ENCODE results near the gene AMER2. TPM values are rescaled to one million over a fixed set of nuclear protein-coding genes. Genes with fewer than 3 reads are reported as not detected.
A peak's percentile ranks its signal among the peaks of the same experiment; 100 is the strongest.

Gene AMER2
- total RNA-seq, 1 donor: not detected

- Histone ChIP-seq H3K27ac (ENCODE audit: low read depth, low read length) (no peak overlapping the region), H3K79me2 (ENCODE audit: insufficient read depth, low read length) (no peaks in the 10 kb centered on the region), H3K4me2 (ENCODE audit: insufficient read depth, low read length) (no peak overlapping the region), H4K20me1 (ENCODE audit: insufficient read depth, low read length) (no peaks in the 10 kb centered on the region), H3K27me3 (ENCODE audit: insufficient read depth, low read length) (peaks cover 2% of the 10 kb centered on the region), H2AFZ (ENCODE audit: low read length) (no peak overlapping the region), H3K4me3 (ENCODE audit: insufficient read depth, low read length) (no peak overlapping the region), H3K36me3 (ENCODE audit: insufficient read depth, low read length) (no peaks in the 10 kb centered on the region), H3K9me3 (ENCODE audit: low read depth, low read length) (no peaks in the 10 kb centered on the region), H3K4me1 (ENCODE audit: insufficient read depth, low read length) (no peaks in the 10 kb centered on the region)
- TF ChIP-seq CTCF (IDR thresholded peaks at IDR 0.05; ENCODE audit: extremely low read depth, low read depth, low read length): no peak
- DNase-seq (ENCODE audit: insufficient read length, low spot score, missing footprints): no peak
These were observed 35.3 kb upstream of the AMER2 start for GRCh38 chr13:25207291-25207810.

- no peaks in the 10 kb centered on the region for H3K36me3 ChIP-seq (ENCODE audit: insufficient read depth, low read length)
- H3K4me3 ChIP-seq (ENCODE audit: insufficient read depth, low read length): no peak overlapping the region
- H3K4me1 ChIP-seq (ENCODE audit: insufficient read depth, low read length): no peaks in the 10 kb centered on the region
- H3K27me3 ChIP-seq (ENCODE audit: insufficient read depth, low read length): peaks cover 2% of the 10 kb centered on the region
- DNase-seq (ENCODE audit: insufficient read length, low spot score, missing footprints): no peak
- H3K27ac ChIP-seq (ENCODE audit: low read depth, low read length): no peak overlapping the region
- no peaks in the 10 kb centered on the region for H4K20me1 ChIP-seq (ENCODE audit: insufficient read depth, low read length)
- H2AFZ ChIP-seq (ENCODE audit: low read length): no peak overlapping the region
- no peak for TF ChIP-seq CTCF (IDR thresholded peaks at IDR 0.05; ENCODE audit: extremely low read depth, low read depth, low read length)
- H3K9me3 ChIP-seq (ENCODE audit: low read depth, low read length): no peaks in the 10 kb centered on the region
- no peaks in the 10 kb centered on the region for H3K79me2 ChIP-seq (ENCODE audit: insufficient read depth, low read length)
- no peak overlapping the region for H3K4me2 ChIP-seq (ENCODE audit: insufficient read depth, low read length)
These were observed 32.8 kb upstream of the AMER2 start for GRCh38 chr13:25204863-25205262.

- DNase-seq (ENCODE audit: insufficient read length, low spot score, missing footprints): peak; percentile 79
- H3K27me3 ChIP-seq (ENCODE audit: insufficient read depth, low read length): peaks cover 2% of the 10 kb centered on the region
- H3K79me2 ChIP-seq (ENCODE audit: insufficient read depth, low read length): no peaks in the 10 kb centered on the region
- H2AFZ ChIP-seq (ENCODE audit: low read length): peak overlapping the region; percentile 7
- H3K9me3 ChIP-seq (ENCODE audit: low read depth, low read length): no peaks in the 10 kb centered on the region
- no peak overlapping the region for H3K27ac ChIP-seq (ENCODE audit: low read depth, low read length)
- H3K36me3 ChIP-seq (ENCODE audit: insufficient read depth, low read length): no peaks in the 10 kb centered on the region
- no peaks in the 10 kb centered on the region for H3K4me1 ChIP-seq (ENCODE audit: insufficient read depth, low read length)
- no peaks in the 10 kb centered on the region for H4K20me1 ChIP-seq (ENCODE audit: insufficient read depth, low read length)
- H3K4me2 ChIP-seq (ENCODE audit: insufficient read depth, low read length): peak overlapping the region; percentile 34
- peak overlapping the region; percentile 2 for H3K4me3 ChIP-seq (ENCODE audit: insufficient read depth, low read length)
- no peak for TF ChIP-seq CTCF (IDR thresholded peaks at IDR 0.05; ENCODE audit: extremely low read depth, low read depth, low read length)
These were observed 31.1 kb upstream of the AMER2 start for GRCh38 chr13:25203127-25203740.

GRCh38 chr13:25200783-25201182, 28.7 kb upstream of the AMER2 start:
- no peak for DNase-seq (ENCODE audit: insufficient read length, low spot score, missing footprints)
- no peak overlapping the region for H2AFZ ChIP-seq (ENCODE audit: low read length)
- H3K27ac ChIP-seq (ENCODE audit: low read depth, low read length): no peak overlapping the region
- peaks cover 2% of the 10 kb centered on the region for H3K27me3 ChIP-seq (ENCODE audit: insufficient read depth, low read length)
- H3K79me2 ChIP-seq (ENCODE audit: insufficient read depth, low read length): no peaks in the 10 kb centered on the region
- no peak overlapping the region for H3K4me2 ChIP-seq (ENCODE audit: insufficient read depth, low read length)
- no peaks in the 10 kb centered on the region for H3K36me3 ChIP-seq (ENCODE audit: insufficient read depth, low read length)
- no peak for TF ChIP-seq CTCF (IDR thresholded peaks at IDR 0.05; ENCODE audit: extremely low read depth, low read depth, low read length)
- no peaks in the 10 kb centered on the region for H4K20me1 ChIP-seq (ENCODE audit: insufficient read depth, low read length)
- no peaks in the 10 kb centered on the region for H3K9me3 ChIP-seq (ENCODE audit: low read depth, low read length)
- no peaks in the 10 kb centered on the region for H3K4me1 ChIP-seq (ENCODE audit: insufficient read depth, low read length)
- no peak overlapping the region for H3K4me3 ChIP-seq (ENCODE audit: insufficient read depth, low read length)
